ENCODE results near the gene PYCARD.
"Not testable (repeated sequence)": the region's sequence is repeated elsewhere in the genome, so short reads cannot be mapped to it uniquely, and the experiment has no call there.

The PYCARD gene

GRCh38 chr16:31214708-31215286, 12.2 kb upstream of the PYCARD start:
- DNase-seq, result no peak

- DNase-seq, result no peak
Observed at GRCh38 chr16:31213877-31214707, 11.5 kb upstream of the PYCARD start, which contains the start of gene TRIM72. TRIM72 (plus strand) TSS chr16:31214119; CDS start chr16:31214739, 620 bp downstream.

- no peak for DNase-seq
Observed at GRCh38 chr16:31213342-31213741, 10.8 kb upstream of the PYCARD start.

- DNase-seq, result no peak
Observed at GRCh38 chr16:31206776-31207175, 4.2 kb upstream of the PYCARD start.

GRCh38 chr16:31204871-31205666, 2.5 kb upstream of the PYCARD start:
- DNase-seq, result no peak

GRCh38 chr16:31201582-31202413, 762 bp downstream of the PYCARD start:
- DNase-seq, result no peak

GRCh38 chr16:31200821-31201568, 1.6 kb downstream of the PYCARD start:
- DNase-seq, result no peak

GRCh38 chr16:31200111-31200510, 2.4 kb downstream of the PYCARD start:
- not testable (repeated sequence) for DNase-seq

- no peak for DNase-seq
Observed at GRCh38 chr16:31199430-31200041, 3.0 kb downstream of the PYCARD start.

- no peak for DNase-seq
Observed at GRCh38 chr16:31198207-31198882, 4.2 kb downstream of the PYCARD start.

GRCh38 chr16:31196324-31197088, 6.1 kb downstream of the PYCARD start:
- no peak for DNase-seq

- DNase-seq, result not testable (repeated sequence)
Observed at GRCh38 chr16:31195861-31196260, 6.7 kb downstream of the PYCARD start.

GRCh38 chr16:31194898-31195297, 7.7 kb downstream of the PYCARD start:
- DNase-seq, result no peak

- no peak for DNase-seq
Observed at GRCh38 chr16:31193874-31194273, 8.7 kb downstream of the PYCARD start.

- no peak for DNase-seq
Observed at GRCh38 chr16:31192856-31193642, 9.5 kb downstream of the PYCARD start.

- DNase-seq, result no peak
Observed at GRCh38 chr16:31191697-31192428, 10.7 kb downstream of the PYCARD start.

- no peak for DNase-seq
Observed at GRCh38 chr16:31190818-31191444, 11.6 kb downstream of the PYCARD start.

GRCh38 chr16:31190061-31190460, 12.5 kb downstream of the PYCARD start:
- DNase-seq, result no peak
